Activated CD8-positive, alpha-beta T cell treated with anti-CD3 and anti-CD28 coated beads, Interleukin-2, amount 10 ng/mL, durations not matched to agents 7 days and 5 days (primary cell): Measurements from ENCODE around the gene IHH. TPM values are rescaled to one million over a fixed set of nuclear protein-coding genes. Genes with fewer than 3 reads are reported as not detected.
A peak's percentile ranks its signal among the peaks of the same experiment; 100 is the strongest.

Source experiments
- ATAC-seq: fragments of 150-1000 bp; cut with Tn5 transposase; one replicate; pipeline ENCODE4 v1.10.0; 2021; ENCODE audit warnings: moderate library complexity
- CTCF ChIA-PET: fragments of 350-600 bp; sonication (Branson Sonifier 250); formaldehyde crosslinking; loops from one replicate; lab custom pipeline; 2021; ENCODE audit warnings: antibody characterized with exemption; lab: Charles Lee
- POLR2A ChIA-PET: fragments of 350-600 bp; sonication (Branson Sonifier 250); formaldehyde crosslinking; loops from one replicate; lab custom pipeline; 2021; ENCODE audit warnings: antibody characterized with exemption; lab: Charles Lee
- DNase-seq: peaks from one replicate; pipeline ENCODE4 v3.0.0-alpha.2; 2020
- H3K27ac Mint-ChIP-seq: one replicate; pipeline ENCODE4 v1.8.0; 2021; ENCODE audit warnings: mild to moderate bottlenecking, mixed read lengths
- H3K27me3 Mint-ChIP-seq: one replicate; pipeline ENCODE4 v1.8.0; 2021; ENCODE audit warnings: low read depth, mixed read lengths
- H3K36me3 Mint-ChIP-seq: one replicate; pipeline ENCODE4 v1.8.0; 2021; ENCODE audit warnings: low read depth, mixed read lengths
- H3K4me1 Mint-ChIP-seq: one replicate; pipeline ENCODE4 v1.8.0; 2021; ENCODE audit warnings: low read depth, mixed read lengths
- H3K4me3 Mint-ChIP-seq: one replicate; pipeline ENCODE4 v1.8.0; 2021; ENCODE audit warnings: mild to moderate bottlenecking, mixed read lengths
- H3K9me3 Mint-ChIP-seq: one replicate; pipeline ENCODE4 v1.8.0; 2022; ENCODE audit warnings: mixed read lengths; ENCODE audit not compliant: insufficient read depth
- microRNA-seq: library from miRNA; unstranded; fragments of <30 nt; microRNA quantifications from one replicate; pipeline ENCODE4 v1.2.0, GENCODE V29; 2022
- total RNA-seq, 2 experiments: library from RNA; stranded (reverse); gene quantifications; one replicate each; pipeline ENCODE4 v1.2.3, GENCODE V29; 2021

Gene IHH
- total RNA-seq, 2 experiments from 2014 or later, result not detected

DNA sequence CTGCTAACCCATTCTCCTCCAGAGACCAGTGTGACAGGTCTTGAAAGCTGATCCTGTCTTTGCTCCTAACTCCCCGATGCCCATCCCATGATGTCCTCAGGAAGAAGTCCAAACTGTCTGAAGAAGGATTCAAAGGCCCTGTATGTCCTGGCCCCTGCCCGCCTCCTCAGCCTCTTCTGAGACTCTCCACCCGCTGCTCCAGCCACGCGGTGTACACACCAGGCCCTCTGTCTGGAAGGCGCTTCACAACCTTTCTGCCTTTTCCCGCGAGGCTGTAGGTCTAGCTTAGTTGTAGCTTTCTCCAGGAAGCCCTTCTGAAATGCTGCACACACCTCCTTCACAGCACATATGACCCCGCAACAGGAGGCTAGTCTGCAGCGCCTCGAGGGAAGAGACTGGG is 44.0 kb downstream of the IHH start:
- POLR2A ChIA-PET, result no interaction called here
- no peaks in the 10 kb centered on the region for H3K9me3 Mint-ChIP-seq

DNA sequence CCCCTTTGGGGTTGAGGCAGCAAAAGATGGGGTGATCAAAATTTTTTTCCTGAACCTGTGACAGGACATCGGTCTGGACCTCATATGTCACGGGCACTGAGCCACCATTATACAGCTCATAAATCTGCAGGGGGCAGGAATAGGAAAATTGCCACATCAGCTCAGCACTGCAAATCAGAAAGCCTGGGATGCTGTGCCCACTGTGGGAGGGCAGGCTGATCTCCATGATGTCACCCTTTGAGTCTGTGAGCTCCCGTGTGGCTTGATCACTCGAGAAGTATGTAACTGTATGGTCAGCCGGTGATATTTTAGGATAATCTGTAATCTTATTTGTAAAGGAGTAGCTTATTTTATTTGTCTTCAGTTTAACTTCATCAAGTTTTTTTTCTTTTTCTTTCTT is 49.8 kb downstream of the IHH start:
- CTCF ChIA-PET, result interaction anchor here (0.7 to 2.0 kb wide), 7 partner anchors 9 to 141 kb away, joined by 3 to 10 read pairs (median 3); no protein-coding TSS in a partner anchor
- H3K4me3 Mint-ChIP-seq, result no peak overlapping the region
- peaks cover 13% of the 10 kb centered on the region for H3K27me3 Mint-ChIP-seq
- no peaks in the 10 kb centered on the region for H3K9me3 Mint-ChIP-seq
- no peak overlapping the region for H3K27ac Mint-ChIP-seq
- DNase-seq (no peak), ATAC-seq (no peak)
- POLR2A ChIA-PET, result no interaction called here
- H3K36me3 Mint-ChIP-seq, result no peaks in the 10 kb centered on the region
- no peaks in the 10 kb centered on the region for H3K4me1 Mint-ChIP-seq

More for the DNA sequence above, 44.0 kb downstream of the IHH start:
- H3K27me3 Mint-ChIP-seq, result peaks cover 4% of the 10 kb centered on the region
- DNase-seq, result no peak
- ATAC-seq, result no peak
- H3K4me3 Mint-ChIP-seq, result no peak overlapping the region
- H3K4me1 Mint-ChIP-seq, result no peaks in the 10 kb centered on the region
- CTCF ChIA-PET, result no interaction called here
- H3K27ac Mint-ChIP-seq, result no peak overlapping the region
- no peaks in the 10 kb centered on the region for H3K36me3 Mint-ChIP-seq

DNA sequence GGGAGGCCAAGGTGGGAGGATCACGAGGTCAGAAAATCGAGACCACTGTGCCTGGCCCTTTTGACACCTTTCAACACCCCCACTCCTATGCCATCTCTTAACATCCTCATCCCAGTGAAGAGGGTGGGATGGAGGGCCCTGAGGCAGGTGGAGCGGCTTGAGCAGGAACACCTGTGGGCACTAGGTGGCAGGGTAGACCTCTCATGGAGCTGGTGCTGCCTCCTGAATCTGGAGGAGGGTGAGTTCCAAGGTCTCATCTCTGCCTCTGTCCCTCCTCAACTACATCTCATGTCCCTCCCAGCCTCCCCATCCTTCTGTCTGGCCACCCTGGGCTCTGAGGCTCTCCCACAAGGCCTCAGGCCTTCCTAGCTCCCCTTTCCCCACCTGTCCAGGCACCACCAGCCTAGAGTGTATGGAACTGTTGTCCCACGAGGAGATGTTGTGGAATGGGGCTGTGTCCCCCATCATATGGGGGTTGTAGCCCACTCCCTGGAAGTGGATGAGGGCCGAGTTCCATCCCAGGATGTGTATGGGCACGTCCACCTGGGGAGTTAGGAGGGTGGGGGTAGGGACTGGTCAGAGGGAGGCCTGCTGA is 50.5 kb downstream of the IHH start:
- H3K4me1 Mint-ChIP-seq, result no peaks in the 10 kb centered on the region
- no peak overlapping the region for H3K27ac Mint-ChIP-seq
- ATAC-seq (peak; percentile 70), DNase-seq (peak; percentile 42)
- no peaks in the 10 kb centered on the region for H3K36me3 Mint-ChIP-seq
- peaks cover 14% of the 10 kb centered on the region for H3K27me3 Mint-ChIP-seq
- no peaks in the 10 kb centered on the region for H3K9me3 Mint-ChIP-seq
- POLR2A ChIA-PET, result no interaction called here
- H3K4me3 Mint-ChIP-seq, result no peak overlapping the region
- CTCF ChIA-PET, result interaction anchor here (0.7 to 2.0 kb wide), 9 partner anchors 8 to 141 kb away, joined by 3 to 10 read pairs (median 3); no protein-coding TSS in a partner anchor

DNA sequence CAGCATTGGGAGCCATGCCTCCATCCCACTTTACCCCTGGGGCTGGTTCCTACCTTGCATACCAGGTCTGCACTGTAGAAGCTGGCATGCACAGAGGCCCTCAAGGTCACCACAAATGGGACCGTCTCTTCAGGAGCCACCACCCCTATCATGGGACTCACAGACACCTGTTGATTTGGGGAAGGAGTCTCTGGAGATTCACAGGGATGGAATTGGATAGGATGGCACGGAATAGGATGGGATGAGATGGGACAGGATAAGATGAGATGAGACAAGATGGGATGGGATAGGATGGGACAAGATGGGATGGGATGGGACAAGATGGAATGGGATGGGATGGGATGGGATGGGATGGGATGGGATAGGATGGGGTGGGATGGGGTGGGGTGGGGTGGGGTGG is 51.4 kb downstream of the IHH start:
- no peaks in the 10 kb centered on the region for H3K36me3 Mint-ChIP-seq
- ChIA-PET POLR2A (interaction anchor here (0.9 kb wide), 1 partner anchor 21 kb away, joined by 3 read pairs; no protein-coding TSS in a partner anchor), CTCF (interaction anchor here (1.1 to 1.3 kb wide), 3 partner anchors 20 to 133 kb away, joined by 3 to 7 read pairs (median 5); no protein-coding TSS in a partner anchor)
- H3K4me1 Mint-ChIP-seq, result no peaks in the 10 kb centered on the region
- ATAC-seq, result no peak
- no peak for DNase-seq
- no peak overlapping the region for H3K27ac Mint-ChIP-seq
- H3K4me3 Mint-ChIP-seq, result no peak overlapping the region
- peaks cover 21% of the 10 kb centered on the region for H3K27me3 Mint-ChIP-seq
- H3K9me3 Mint-ChIP-seq, result no peaks in the 10 kb centered on the region

Small RNA genes lying within 50 kb of the gene (microRNA-seq; reads per million reads assigned to microRNA genes)
- gene MIR3131, result not detected

Other genes starting within 250 kb of the IHH start
- not detected for gene PRKAG3, start 229.1 kb downstream of the IHH start, total RNA-seq
- gene WNT6, start 201.1 kb downstream of the IHH start, total RNA-seq, result not detected
- not detected for gene WNT10A, start 180.1 kb downstream of the IHH start, total RNA-seq
- gene CDK5R2, start 101.3 kb downstream of the IHH start, total RNA-seq, result not detected
- gene FEV, start 75.7 kb downstream of the IHH start, total RNA-seq, result not detected
- not detected for gene CRYBA2, start 67.5 kb downstream of the IHH start, total RNA-seq
- gene CFAP65, start 19.4 kb downstream of the IHH start, total RNA-seq, result not detected
- gene NHEJ1, start 99.9 kb upstream of the IHH start, total RNA-seq, result 10 to 100 TPM; 19.1 to 23.1 TPM
- gene SLC23A3, start 109.1 kb upstream of the IHH start, total RNA-seq, result 1 to 10 TPM; 2.0 to 2.2 TPM
- gene CNPPD1, start 116.0 kb upstream of the IHH start, total RNA-seq, result 10 to 100 TPM; 75.1 to 81.4 TPM
- 100 to 1,000 TPM; 104 to 111 TPM for gene RETREG2, start 117.4 kb upstream of the IHH start, total RNA-seq
- gene ZFAND2B, start 145.9 kb upstream of the IHH start, total RNA-seq, result 10 to 100 TPM; 57.0 to 59.5 TPM
- 10 to 100 TPM; 11.6 to 11.9 TPM for gene ABCB6, start 158.0 kb upstream of the IHH start, total RNA-seq
- 10 to 100 TPM; 51.7 to 53.8 TPM for gene ATG9A, start 168.7 kb upstream of the IHH start, total RNA-seq
- 100 to 1,000 TPM; 106 to 114 TPM for gene ANKZF1, start 168.9 kb upstream of the IHH start, total RNA-seq
- gene GLB1L, start 184.5 kb upstream of the IHH start, total RNA-seq, result 1 to 10 TPM; 3.4 to 4.0 TPM
- 10 to 100 TPM; 31.2 to 31.5 TPM for gene STK16, start 184.6 kb upstream of the IHH start, total RNA-seq
- not detected for gene TUBA4B, start 192.3 kb upstream of the IHH start, total RNA-seq
- gene TUBA4A, start 193.0 kb upstream of the IHH start, total RNA-seq, result 100 to 1,000 TPM; 286 to 292 TPM
- 10 to 100 TPM; 43.5 to 51.1 TPM for gene DNAJB2, start 218.4 kb upstream of the IHH start, total RNA-seq
- gene PTPRN, start 248.5 kb upstream of the IHH start, total RNA-seq, result under 1 TPM in 1 of 2 experiments, not detected in 1; 0.16 TPM